Testis (tissue), 3 donors: ENCODE data around the gene ROBO4. TPM values are rescaled to one million over a fixed set of nuclear protein-coding genes. Genes with fewer than 3 reads are reported as not detected.

ENCODE experiments used
- DNase-seq: peaks from one replicate; pipeline ENCODE4 v3.0.0-alpha.2; 2019
- H3K27ac ChIP-seq, 2 donors: fragments of 200-600 bp; sonication (generic); one replicate each; pipeline ENCODE4 v1.5.1; 2019
- H3K27me3 ChIP-seq: fragments of 200-600 bp; sonication (generic); one replicate; pipeline ENCODE4 v1.5.1; 2019
- H3K36me3 ChIP-seq: fragments of 200-600 bp; sonication (generic); one replicate; pipeline ENCODE4 v1.5.1; 2017; ENCODE audit warnings: low read depth; ENCODE audit errors: missing control alignments
- H3K4me1 ChIP-seq: fragments of 200-600 bp; sonication (generic); one replicate; pipeline ENCODE4 v1.5.1; 2019
- H3K4me3 ChIP-seq, 2 donors: fragments of 200-600 bp; sonication (generic); one replicate each; pipeline ENCODE4 v1.5.1; 2017 to 2019
- H3K9me3 ChIP-seq: fragments of 200-600 bp; sonication (generic); one replicate; pipeline ENCODE4 v1.5.1; 2017
- CTCF ChIP-seq, 3 experiments: fragments of 450-650 bp in 2 of 3; fragments of 200-600 bp in 1 of 3; sonication (generic) in 1 of 3; IDR thresholded peaks; one replicate each; pipeline ENCODE4 v1.5.1; 2016 to 2019; ENCODE audit warnings: antibody characterized with exemption in 3 of 3, mild to moderate bottlenecking in 2 of 3, moderate library complexity in 1 of 3
- POLR2A ChIP-seq: fragments of 450-650 bp; IDR thresholded peaks from one replicate; pipeline ENCODE4 v1.6.1; 2017; ENCODE audit warnings: antibody characterized with exemption, mild to moderate bottlenecking, moderate library complexity
- WGBS, 2 donors: methylation state at CpG; one replicate each; pipeline ENCODE4 v1.1.5; 2018; 5-methylcytosine and 5-hydroxymethylcytosine counted together
- intact Hi-C: fragments of 100-400 bp; cut with DNase I; formaldehyde crosslinking; loops from one replicate; pipeline ENCODE4 v1.15.1; 2023; ENCODE audit warnings: low total_unique reads
- polyA plus RNA-seq: library from polyadenylated mRNA; stranded (reverse); fragments of 350-450 nt; fragmentation: Illumina TruSeq; extraction: RNeasy Lipid Tissue Mini Kit (QIAGEN cat#74804); gene quantifications from one replicate; pipeline ENCODE4 v1.2.3, GENCODE V29; 2014; ENCODE audit warnings: low read depth, low replicate concordance; ENCODE audit not compliant: insufficient read depth
- total RNA-seq, 2 donors: library from RNA; depleted of rRNA; stranded (reverse); fragments of >200 nt; gene quantifications; one replicate each; pipeline ENCODE4 v1.2.3, GENCODE V29; 2016

ROBO4 gene
- total and polyA plus RNA-seq, 3 donors from 2014 or later, result 5.7 to 8.4 (median 7.0) TPM

DNA sequence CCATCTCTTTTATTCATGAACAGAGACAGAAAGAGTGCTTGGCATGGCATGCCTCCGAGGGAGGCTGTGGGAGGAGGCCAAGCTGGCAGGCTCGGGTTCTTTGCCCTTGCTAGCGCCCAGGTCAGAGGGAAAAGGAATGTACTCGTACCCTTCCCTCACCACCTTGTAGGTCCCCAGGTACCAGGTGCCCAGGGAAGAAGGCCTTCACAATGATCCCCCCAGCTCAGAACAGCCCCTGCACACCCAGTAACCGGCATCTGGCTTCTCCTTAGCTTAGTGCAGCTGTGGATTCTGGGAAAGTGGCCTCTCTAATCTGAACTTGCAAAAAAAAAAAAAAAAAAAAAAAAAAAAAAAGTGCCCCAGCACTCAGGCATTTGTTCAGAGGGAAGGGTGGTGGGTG lies 22.7 kb upstream of the ROBO4 start:
- no peak for DNase-seq
- WGBS, 2 donors, result 75 to 81% methylated on average over 4 to 5 of the region's 5 CpGs
- H3K36me3 ChIP-seq, result no peaks in the 10 kb centered on the region
- intact Hi-C loops, result no loop called here
- peak overlapping the region in 1 of 2 donors; percentile 64 for H3K4me3 ChIP-seq
- H3K27ac ChIP-seq, result no peak overlapping the region
- no peaks in the 10 kb centered on the region for H3K27me3 ChIP-seq
- no peaks in the 10 kb centered on the region for H3K9me3 ChIP-seq
- peaks cover 3% of the 10 kb centered on the region for H3K4me1 ChIP-seq
- TF ChIP-seq CTCF (IDR thresholded peaks at IDR 0.05), result no peak
- TF ChIP-seq POLR2A, result no peak

DNA sequence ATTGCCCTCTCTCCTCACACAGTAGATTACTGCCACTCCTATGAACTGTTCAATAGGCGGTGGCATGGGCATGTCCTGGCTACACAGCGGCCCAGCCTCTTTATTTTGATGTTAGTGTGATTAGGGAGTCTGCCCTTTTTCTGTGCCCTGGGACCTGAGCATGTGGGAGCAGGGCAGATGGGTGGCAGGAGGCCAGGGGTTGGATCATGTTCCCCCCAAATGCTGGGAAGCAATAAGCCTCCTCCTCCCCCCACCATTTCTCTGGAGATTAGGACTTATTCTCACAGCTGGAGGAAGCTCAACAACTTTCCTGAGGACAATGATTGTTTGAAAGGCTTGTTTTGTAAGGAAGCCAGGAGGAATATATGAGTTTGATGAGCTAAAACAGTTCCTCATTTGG lies 22.2 kb upstream of the ROBO4 start:
- Histone ChIP-seq H3K27me3 (no peaks in the 10 kb centered on the region), H3K36me3 (no peaks in the 10 kb centered on the region), H3K4me1 (peaks cover 3% of the 10 kb centered on the region), H3K4me3 (no peak overlapping the region), H3K27ac (no peak overlapping the region), H3K9me3 (no peaks in the 10 kb centered on the region)
- no peak for TF ChIP-seq POLR2A
- TF ChIP-seq CTCF (IDR thresholded peaks at IDR 0.05), result no peak
- no peak for DNase-seq
- intact Hi-C loops, result no loop called here
- 90 to 100% methylated on average over 2 of the region's 2 CpGs for WGBS, 2 donors

DNA sequence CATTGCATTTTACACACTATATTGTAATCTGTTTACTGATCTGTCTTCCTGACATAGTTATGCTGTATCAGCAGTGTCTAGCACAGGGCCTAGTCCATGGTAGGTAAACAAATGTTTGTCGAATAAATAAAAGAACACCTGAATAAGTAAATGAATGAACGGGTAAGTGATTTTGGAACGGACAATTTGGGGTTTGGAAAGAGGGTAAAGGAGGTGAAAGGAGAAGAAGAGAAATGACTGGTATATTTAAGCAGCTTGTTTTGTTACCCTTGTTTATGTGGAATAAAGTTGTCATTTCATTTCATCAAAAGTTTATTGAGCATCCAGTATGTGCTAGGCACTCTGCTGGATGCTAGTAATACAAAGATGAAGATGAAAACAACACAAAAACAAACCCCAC lies 21.3 kb upstream of the ROBO4 start, which contains the start of gene HEPN1:
TSS of gene HEPN1 (plus strand) at position 301 of the 400 bp plus-strand sequence.
- intact Hi-C loops, result no loop called here
- no peak for TF ChIP-seq POLR2A
- no peak for TF ChIP-seq CTCF (IDR thresholded peaks at IDR 0.05)
- H3K27ac ChIP-seq, result no peak within 1 kb of the TSS
- WGBS, 2 donors, result 90 to 97% methylated on average over 3 of the region's 3 CpGs
- H3K4me3 ChIP-seq, result no peak within 1 kb of the TSS
- H3K27me3 ChIP-seq, result no peaks in the 10 kb centered on the region
- no peak for DNase-seq
- H3K36me3 ChIP-seq, result no peaks in the 10 kb centered on the region
- no peaks in the 10 kb centered on the region for H3K9me3 ChIP-seq
- H3K4me1 ChIP-seq, result peaks cover 3% of the 10 kb centered on the region

DNA sequence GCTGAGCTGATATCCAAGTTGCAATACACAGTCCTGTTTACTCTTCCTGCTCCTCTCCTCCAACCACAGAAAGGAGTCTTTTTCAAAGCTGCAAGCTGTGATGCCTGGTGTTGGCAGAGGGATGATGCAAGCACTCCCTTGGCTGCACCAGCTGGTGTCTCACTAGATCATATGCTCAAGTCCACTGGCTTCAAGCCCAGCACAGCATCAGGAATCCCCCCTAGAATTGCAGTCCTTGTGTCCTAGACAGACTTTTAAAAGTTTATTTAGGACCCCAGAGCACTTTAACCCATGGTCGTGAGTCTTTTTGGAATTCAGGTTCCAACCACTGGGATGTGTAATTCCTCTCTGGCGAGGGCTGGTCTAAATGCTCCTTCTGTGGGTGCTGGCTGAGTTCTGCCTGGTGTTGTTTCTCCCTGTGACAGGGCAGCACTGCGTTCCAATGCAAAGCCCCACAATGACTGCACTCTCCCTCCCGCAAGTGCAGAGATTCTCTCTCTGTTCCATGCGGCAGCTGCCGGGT lies 19.5 kb upstream of the ROBO4 start:
- Histone ChIP-seq H3K36me3 (no peaks in the 10 kb centered on the region), H3K27me3 (no peaks in the 10 kb centered on the region), H3K4me1 (peaks cover 3% of the 10 kb centered on the region), H3K27ac (no peak overlapping the region), H3K9me3 (no peaks in the 10 kb centered on the region), H3K4me3 (no peak overlapping the region)
- WGBS, 2 donors, result 83 to 89% methylated on average over 6 of the region's 6 CpGs
- intact Hi-C loops, result no loop called here
- no peak for DNase-seq
- TF ChIP-seq POLR2A, result no peak
- no peak for TF ChIP-seq CTCF (IDR thresholded peaks at IDR 0.05)

DNA sequence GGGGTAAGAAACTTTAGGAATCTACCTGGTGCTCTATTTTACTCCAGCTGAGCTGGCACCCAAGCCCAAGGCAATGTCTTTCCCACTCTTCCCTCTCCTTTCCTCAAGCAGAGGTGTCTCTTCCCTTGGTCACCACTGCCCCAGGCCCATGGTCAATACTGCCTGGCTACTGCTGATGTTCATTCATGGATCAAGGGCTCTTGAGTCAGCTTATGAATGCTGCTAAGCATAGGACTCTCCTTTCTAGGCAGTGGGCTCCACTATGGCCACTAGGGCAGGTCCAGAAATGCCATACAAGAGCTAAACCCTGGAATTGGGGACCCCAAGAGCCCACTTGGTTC lies 18.7 kb upstream of the ROBO4 start:
- H3K27me3 ChIP-seq, result no peaks in the 10 kb centered on the region
- TF ChIP-seq CTCF (IDR thresholded peaks at IDR 0.05), result no peak
- no peak for TF ChIP-seq POLR2A
- no peak for DNase-seq
- no peaks in the 10 kb centered on the region for H3K9me3 ChIP-seq
- no peaks in the 10 kb centered on the region for H3K36me3 ChIP-seq
- intact Hi-C loops, result no loop called here
- H3K27ac ChIP-seq, result no peak overlapping the region
- H3K4me3 ChIP-seq, result no peak overlapping the region
- H3K4me1 ChIP-seq, result peaks cover 3% of the 10 kb centered on the region
